Fibroblast of mammary gland (primary cell): ENCODE results near the gene ZNF610.
A peak's percentile ranks its signal among the peaks of the same experiment; 100 is the strongest.
"Not testable (repeated sequence)": the region's sequence is repeated elsewhere in the genome, so short reads cannot be mapped to it uniquely, and the experiment has no call there.

Experiments
- DNase-seq: peaks from one replicate; pipeline ENCODE4 v3.0.0-alpha.2; 2010; ENCODE audit warnings: low read depth
- H3K4me3 ChIP-seq: 2 replicates; pipeline ENCODE4 v1.5.1; 2011; ENCODE audit warnings: low read depth, mild to moderate bottlenecking, low read length, moderate library complexity; ENCODE audit not compliant: control insufficient read depth
- CTCF ChIP-seq: conservative IDR thresholded peaks from 2 replicates; pipeline ENCODE4 v1.5.1; 2011; ENCODE audit warnings: low read depth, low read length, inconsistent platforms; ENCODE audit not compliant: control insufficient read depth, insufficient read depth

Gene ZNF610

GRCh38 chr19:52307275-52307674 lies 28.8 kb upstream of the ZNF610 start:
- no peak overlapping the region for H3K4me3 ChIP-seq
- peak; percentile 26 for DNase-seq
- TF ChIP-seq CTCF = no peak

- no peak for TF ChIP-seq CTCF
- no peak overlapping the region for H3K4me3 ChIP-seq
- no peak for DNase-seq
Measured at GRCh38 chr19:52322429-52322828, 13.6 kb upstream of the ZNF610 start.

- DNase-seq = no peak
- no peak overlapping the region for H3K4me3 ChIP-seq
Measured at GRCh38 chr19:52331757-52332156, 4.3 kb upstream of the ZNF610 start.

GRCh38 chr19:52335768-52336116 lies 301 bp upstream of the ZNF610 start:
- TF ChIP-seq CTCF = no peak
- H3K4me3 ChIP-seq = peak overlapping the region; percentile 81
- no peak for DNase-seq

More at GRCh38 chr19:52331757-52332156, 4.3 kb upstream of the ZNF610 start:
- no peak for TF ChIP-seq CTCF

- peak; percentile 9 for DNase-seq
Measured at GRCh38 chr19:52336791-52337381, 843 bp downstream of the ZNF610 start.

DNA sequence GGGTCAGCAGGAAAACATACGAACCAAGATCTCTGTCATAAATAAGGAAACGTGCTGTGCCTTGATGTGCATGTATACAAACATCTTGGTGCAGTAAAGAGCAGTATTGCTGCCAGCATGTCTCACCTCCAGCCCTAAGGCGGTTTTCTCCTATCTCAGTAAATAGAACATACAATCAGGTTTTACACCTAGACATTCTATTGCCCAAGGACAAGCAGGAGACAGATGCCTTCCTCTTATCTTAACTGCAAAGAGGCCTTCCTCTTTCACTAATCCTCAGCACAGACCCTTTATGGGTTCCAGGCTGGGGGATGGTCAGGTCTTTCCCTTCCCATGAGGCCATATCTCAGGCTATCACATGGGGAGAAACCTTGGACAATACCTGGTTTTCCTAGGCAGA lies 3.0 kb downstream of the ZNF610 start:
- not testable (repeated sequence) for DNase-seq

More at GRCh38 chr19:52336791-52337381, 843 bp downstream of the ZNF610 start:
- TF ChIP-seq CTCF = no peak
- peak overlapping the region; percentile 81 for H3K4me3 ChIP-seq

GRCh38 chr19:52343548-52343947 lies 7.5 kb downstream of the ZNF610 start:
- no peak overlapping the region for H3K4me3 ChIP-seq
- DNase-seq = peak; percentile 31
- peak; percentile 36 for TF ChIP-seq CTCF

More for the DNA sequence above, 3.0 kb downstream of the ZNF610 start:
- H3K4me3 ChIP-seq = not testable (repeated sequence)
